Neural progenitor cell (in vitro differentiated cells): Measurements from ENCODE around the gene SLC29A1.

Source experiments
- CTCF ChIP-seq: fragments of 200-600 bp; sonication (generic); IDR thresholded peaks from 2 replicates; pipeline ENCODE4 v1.5.1; 2017; ENCODE audit warnings: antibody characterized with exemption, mild to moderate bottlenecking
- EZH2 ChIP-seq: fragments of 200-600 bp; sonication (generic); IDR thresholded peaks from 2 replicates; pipeline ENCODE4 v1.6.1; 2017; ENCODE audit warnings: antibody characterized with exemption, mild to moderate bottlenecking, moderate library complexity
- EZH2phosphoT487 ChIP-seq: fragments of 200-600 bp; sonication (generic); IDR thresholded peaks from 2 replicates; pipeline ENCODE4 v1.6.1; 2017; ENCODE audit warnings: antibody characterized with exemption

GRCh38 chr6:44201200-44201599, 22.2 kb upstream of the SLC29A1 start:
- TF ChIP-seq CTCF (no peak), EZH2phosphoT487 (no peak), EZH2 (no peak)
